ENCODE results near the gene SURF2.

SURF2 gene

DNA sequence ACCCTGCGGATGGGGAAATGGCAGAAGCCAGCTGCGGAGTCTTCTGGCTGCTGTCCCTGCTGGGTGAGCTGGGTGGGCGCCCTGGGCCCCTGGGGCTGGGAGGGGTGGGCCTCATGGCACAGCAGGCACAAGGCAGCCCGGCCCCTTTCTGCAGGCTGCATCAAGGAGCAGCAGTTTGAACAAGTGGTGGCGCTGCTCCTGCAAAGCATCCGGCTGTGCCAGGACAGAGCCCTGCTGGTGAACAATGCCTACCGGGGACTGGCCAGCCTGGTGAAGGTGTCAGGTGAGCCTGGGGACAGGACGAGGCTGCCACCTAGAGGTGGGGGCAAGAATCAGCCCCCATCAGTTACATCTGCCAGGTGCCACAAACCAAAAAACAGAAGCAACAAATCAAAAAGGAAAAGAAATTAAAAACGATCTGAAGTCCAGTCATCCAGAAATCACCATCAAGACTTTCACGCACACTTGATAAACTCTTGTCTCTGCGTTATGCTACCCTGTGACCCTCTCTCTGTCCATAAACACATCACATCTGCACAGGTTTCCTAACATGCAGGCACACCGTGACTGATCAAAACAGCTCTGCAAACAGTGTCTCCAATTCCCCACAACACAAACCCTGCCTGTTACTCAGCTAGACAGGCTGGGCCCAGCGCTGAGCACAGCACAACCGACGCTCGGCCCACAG lies 47.6 kb downstream of the SURF2 start:
- FAIRE-seq: no peak

DNA sequence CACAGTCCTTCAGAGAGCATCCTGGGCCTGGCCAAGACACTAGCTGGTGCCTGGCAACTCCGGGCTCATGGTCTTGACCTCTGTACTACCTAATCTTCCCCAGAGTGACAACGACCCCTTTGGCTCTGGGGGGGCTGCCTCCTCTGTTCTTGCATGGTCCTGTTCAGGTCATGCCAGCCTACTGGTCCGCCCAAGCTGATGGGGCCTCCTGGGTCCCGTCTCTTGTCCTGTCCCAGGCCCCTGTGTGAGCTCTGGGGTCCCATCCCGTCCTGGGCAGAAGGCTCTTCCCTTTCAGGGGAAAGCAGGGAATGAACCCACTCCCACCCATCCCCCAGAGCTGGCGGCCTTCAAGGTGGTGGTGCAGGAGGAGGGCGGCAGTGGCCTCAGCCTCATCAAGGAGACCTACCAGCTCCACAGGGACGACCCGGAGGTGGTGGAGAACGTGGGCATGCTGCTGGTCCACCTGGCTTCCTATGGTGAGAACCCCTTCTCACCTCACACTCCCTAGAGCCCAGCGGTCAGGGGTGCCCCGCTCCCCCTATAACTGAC lies 48.2 kb downstream of the SURF2 start:
- no peak for FAIRE-seq

DNA sequence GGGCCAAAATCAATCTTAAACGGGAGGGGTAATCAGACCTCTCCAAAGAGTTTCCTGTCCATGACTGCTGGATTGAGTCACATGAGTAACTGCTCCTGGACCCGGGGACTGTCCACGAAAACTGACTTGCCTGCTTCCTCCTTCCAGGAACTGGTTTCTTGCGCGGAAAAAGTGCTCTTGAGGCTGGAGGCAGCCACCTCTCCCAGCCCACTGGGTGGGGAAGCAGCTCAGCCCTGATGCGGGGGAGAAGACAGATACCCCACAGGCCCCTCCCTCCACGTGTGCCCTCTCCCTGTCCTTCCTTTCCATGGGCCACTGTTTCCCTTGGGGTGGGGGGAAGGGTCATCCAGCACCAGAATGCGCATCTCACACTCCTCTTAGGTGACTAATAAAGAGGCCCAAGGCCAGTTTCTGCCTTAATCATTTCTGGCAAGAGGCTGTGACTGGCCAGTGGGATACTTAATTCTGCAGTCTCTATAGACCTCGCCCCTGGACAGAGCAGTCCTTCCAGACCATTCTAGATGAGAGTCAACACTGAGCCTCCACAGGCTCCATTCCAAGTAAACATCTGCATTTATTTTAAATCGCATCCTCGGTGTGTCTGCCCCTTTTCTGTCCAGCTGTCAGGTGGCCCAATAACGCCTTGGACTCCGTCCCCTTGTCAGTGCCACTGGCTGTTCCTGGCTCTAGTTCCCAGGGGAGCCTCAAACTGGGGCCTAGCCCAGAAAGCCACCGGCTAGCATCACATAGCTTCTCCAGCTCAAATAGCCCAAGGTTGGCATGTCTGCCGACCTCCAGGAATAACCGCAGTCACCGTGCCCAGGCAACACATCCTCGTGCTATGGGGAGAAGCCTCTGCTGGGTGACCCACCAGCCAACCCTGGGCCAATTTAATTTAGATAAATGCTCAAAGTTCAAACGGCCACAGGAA lies 49.4 kb downstream of the SURF2 start:
- FAIRE-seq: no peak

DNA sequence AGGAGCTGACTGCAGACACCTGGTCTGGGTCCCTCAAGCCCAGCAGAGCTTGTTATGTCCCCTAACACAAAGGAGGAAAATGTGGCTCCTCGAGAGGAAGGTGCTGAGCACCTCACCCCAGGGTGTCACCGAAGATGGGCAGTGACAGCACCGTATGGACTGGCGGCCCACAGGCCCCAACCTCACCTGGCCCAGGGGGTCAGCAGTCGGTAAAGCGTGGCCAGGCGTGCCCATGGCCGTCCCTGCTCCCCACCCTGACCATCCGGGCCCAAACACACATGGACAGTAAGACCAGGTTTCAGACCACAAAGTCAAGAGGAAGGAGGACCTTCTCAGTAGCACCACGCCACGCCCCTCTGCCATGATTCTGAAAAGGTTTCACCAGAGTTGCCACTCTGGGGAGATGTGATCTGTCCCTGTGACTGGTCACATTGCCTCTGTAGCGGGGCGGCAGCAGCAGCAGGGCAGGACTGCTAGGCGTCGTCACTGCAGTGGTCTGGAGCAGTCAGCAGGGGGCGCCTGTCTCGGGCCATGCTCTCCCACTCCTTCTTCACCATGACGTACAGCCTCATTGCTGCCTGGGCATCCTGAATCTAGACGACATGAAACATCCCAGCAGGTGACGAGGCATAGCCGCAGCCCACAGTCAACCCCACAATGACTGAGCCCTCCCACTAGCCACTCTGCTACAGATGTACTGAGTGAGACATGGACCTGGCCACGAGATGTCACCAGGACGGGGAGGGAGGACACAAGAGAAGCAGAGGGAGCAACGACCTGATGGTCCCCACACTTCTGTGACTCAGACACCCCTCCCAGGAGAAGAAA lies 50.3 kb downstream of the SURF2 start:
- FAIRE-seq: no peak

DNA sequence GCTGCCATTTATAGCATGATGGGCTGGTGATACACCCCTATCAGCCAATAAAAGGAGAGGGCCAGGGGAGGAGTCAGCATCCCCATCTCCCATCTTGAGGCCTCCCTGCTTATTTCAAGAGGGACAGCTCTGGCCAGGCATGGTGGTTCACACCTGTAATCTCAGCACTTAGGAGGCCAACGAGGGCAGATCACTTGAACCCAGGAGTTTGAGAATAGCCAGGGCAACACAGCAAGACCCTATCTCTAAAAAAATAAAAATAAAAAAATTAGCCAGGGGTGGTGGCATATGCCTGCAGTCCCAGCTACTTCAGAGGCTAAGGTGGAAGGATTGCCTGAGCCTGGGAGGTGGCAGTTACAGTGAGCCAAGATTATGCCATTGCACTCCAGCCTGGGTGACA lies 51.7 kb downstream of the SURF2 start:
- no peak for FAIRE-seq

All from endometrium (tissue), 2 donors.